ENCODE data around the gene MCMBP.

DNA sequence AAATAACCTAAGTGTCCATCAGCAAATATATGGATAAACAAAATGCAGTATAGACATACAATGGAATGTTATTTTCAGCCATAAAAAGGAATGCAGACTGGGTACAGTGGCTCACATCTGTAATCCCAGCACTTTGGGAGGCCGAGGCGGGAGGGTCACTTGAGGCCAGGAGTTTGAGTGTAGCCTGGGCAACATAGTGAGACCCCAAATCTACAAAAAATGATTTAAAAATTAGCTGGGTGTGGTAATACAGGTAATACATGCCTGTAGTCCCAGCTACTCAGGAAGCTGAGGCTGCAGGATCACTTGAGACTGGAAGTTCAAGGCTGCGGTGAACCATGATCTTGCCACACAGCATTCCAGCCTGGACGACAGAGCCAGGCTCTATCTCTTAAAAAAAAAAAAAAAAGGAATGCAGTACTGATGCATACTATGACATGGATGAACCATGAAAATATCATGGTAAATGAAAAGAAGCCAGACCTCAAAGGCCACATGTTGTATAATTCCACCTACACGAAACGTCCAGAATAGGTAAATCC is 6.9 kb downstream of the MCMBP start:
- no peak for TF ChIP-seq CTCF (IDR thresholded peaks at IDR 0.05)
- TF ChIP-seq EZH2 (IDR thresholded peaks at IDR 0.05; ENCODE audit: borderline replicate concordance, insufficient read depth, low read depth, low read length, poor library complexity, severe bottlenecking): no peak

All from B cell (primary cell).